ENCODE measurements around the gene P3H4.

Gene P3H4

GRCh38 chr17:41772218-41772585 is 39.5 kb downstream of the P3H4 start:
- peaks cover 34% of the 10 kb centered on the region for H3K36me3 ChIP-seq (ENCODE audit: control insufficient read depth, insufficient read depth, low read length)
- H3K27me3 ChIP-seq (ENCODE audit: control insufficient read depth, insufficient read depth, low read length): no peaks in the 10 kb centered on the region
- H3K4me3 ChIP-seq (ENCODE audit: low read depth, low read length): no peak overlapping the region
- peaks cover 13% of the 10 kb centered on the region for H3K4me1 ChIP-seq (ENCODE audit: control insufficient read depth, insufficient read depth, low read length)
- H3K9me3 ChIP-seq (ENCODE audit: control insufficient read depth, insufficient read depth, low read length): no peaks in the 10 kb centered on the region
- no peak overlapping the region for H3K9ac ChIP-seq (ENCODE audit: low read depth, low read length)

GRCh38 chr17:41771389-41772206 is 40.2 kb downstream of the P3H4 start:
- Histone ChIP-seq H3K9ac (ENCODE audit: low read depth, low read length) (no peak overlapping the region), H3K36me3 (ENCODE audit: control insufficient read depth, insufficient read depth, low read length) (peaks cover 38% of the 10 kb centered on the region), H3K27me3 (ENCODE audit: control insufficient read depth, insufficient read depth, low read length) (no peaks in the 10 kb centered on the region), H3K9me3 (ENCODE audit: control insufficient read depth, insufficient read depth, low read length) (no peaks in the 10 kb centered on the region), H3K4me1 (ENCODE audit: control insufficient read depth, insufficient read depth, low read length) (peaks cover 13% of the 10 kb centered on the region), H3K4me3 (ENCODE audit: low read depth, low read length) (no peak overlapping the region)

- peaks cover 13% of the 10 kb centered on the region for H3K4me1 ChIP-seq (ENCODE audit: control insufficient read depth, insufficient read depth, low read length)
- no peak overlapping the region for H3K9ac ChIP-seq (ENCODE audit: low read depth, low read length)
- no peaks in the 10 kb centered on the region for H3K9me3 ChIP-seq (ENCODE audit: control insufficient read depth, insufficient read depth, low read length)
- H3K27me3 ChIP-seq (ENCODE audit: control insufficient read depth, insufficient read depth, low read length): no peaks in the 10 kb centered on the region
- peaks cover 38% of the 10 kb centered on the region for H3K36me3 ChIP-seq (ENCODE audit: control insufficient read depth, insufficient read depth, low read length)
- no peak overlapping the region for H3K4me3 ChIP-seq (ENCODE audit: low read depth, low read length)
These were observed 41.8 kb downstream of the P3H4 start for GRCh38 chr17:41769985-41770384.

- Histone ChIP-seq H3K36me3 (ENCODE audit: control insufficient read depth, insufficient read depth, low read length) (peaks cover 44% of the 10 kb centered on the region), H3K4me1 (ENCODE audit: control insufficient read depth, insufficient read depth, low read length) (peaks cover 13% of the 10 kb centered on the region), H3K4me3 (ENCODE audit: low read depth, low read length) (no peak overlapping the region), H3K9me3 (ENCODE audit: control insufficient read depth, insufficient read depth, low read length) (no peaks in the 10 kb centered on the region), H3K9ac (ENCODE audit: low read depth, low read length) (no peak overlapping the region), H3K27me3 (ENCODE audit: control insufficient read depth, insufficient read depth, low read length) (no peaks in the 10 kb centered on the region)
These were observed 42.3 kb downstream of the P3H4 start for GRCh38 chr17:41769346-41769862.

- Histone ChIP-seq H3K36me3 (ENCODE audit: control insufficient read depth, insufficient read depth, low read length) (peaks cover 44% of the 10 kb centered on the region), H3K4me3 (ENCODE audit: low read depth, low read length) (no peak overlapping the region), H3K27me3 (ENCODE audit: control insufficient read depth, insufficient read depth, low read length) (no peaks in the 10 kb centered on the region)
These were observed 43.0 kb downstream of the P3H4 start for GRCh38 chr17:41768682-41769288.

DNA sequence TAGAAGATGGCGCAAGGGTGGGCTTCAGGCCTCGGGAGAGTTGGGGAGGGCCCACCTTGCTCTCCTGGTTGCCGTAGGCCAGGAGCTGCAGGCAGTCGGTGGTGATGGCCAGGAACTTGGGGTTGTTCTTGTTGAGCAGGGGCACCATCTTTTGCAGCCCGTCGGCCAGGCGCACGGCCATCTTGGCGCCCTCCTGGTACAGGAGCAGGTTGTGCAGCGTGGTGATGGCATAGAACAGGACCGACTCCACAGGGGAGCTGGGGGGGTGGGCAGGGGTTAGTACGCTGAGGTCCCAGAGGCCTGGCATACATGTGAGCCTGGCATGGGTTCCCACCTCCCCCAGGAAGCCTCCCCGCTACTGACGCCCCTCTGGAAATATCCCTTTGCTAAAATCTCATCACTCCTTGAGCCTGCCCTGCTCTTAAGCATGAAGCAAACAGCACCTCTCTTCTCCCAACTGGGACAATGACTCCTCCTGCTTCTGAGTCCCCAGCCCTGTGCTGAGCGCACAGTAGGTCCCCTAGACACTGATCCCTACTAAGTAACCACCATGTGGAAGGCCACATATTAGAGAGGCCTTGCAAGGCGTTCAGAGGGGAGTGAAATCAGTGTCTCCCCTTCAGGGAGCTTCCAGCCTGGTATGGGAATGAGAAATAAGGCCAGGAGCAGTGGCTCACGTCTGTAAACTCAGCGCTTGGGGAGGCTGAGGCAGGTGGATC is 44.3 kb downstream of the P3H4 start:
- H3K9me3 ChIP-seq (ENCODE audit: control insufficient read depth, insufficient read depth, low read length): no peaks in the 10 kb centered on the region
- H3K27me3 ChIP-seq (ENCODE audit: control insufficient read depth, insufficient read depth, low read length): no peaks in the 10 kb centered on the region
- no peak overlapping the region for H3K9ac ChIP-seq (ENCODE audit: low read depth, low read length)
- H3K4me1 ChIP-seq (ENCODE audit: control insufficient read depth, insufficient read depth, low read length): peaks cover 5% of the 10 kb centered on the region
- H3K4me3 ChIP-seq (ENCODE audit: low read depth, low read length): no peak overlapping the region
- peaks cover 53% of the 10 kb centered on the region for H3K36me3 ChIP-seq (ENCODE audit: control insufficient read depth, insufficient read depth, low read length)

More at GRCh38 chr17:41768682-41769288, 43.0 kb downstream of the P3H4 start:
- Histone ChIP-seq H3K4me1 (ENCODE audit: control insufficient read depth, insufficient read depth, low read length) (peaks cover 12% of the 10 kb centered on the region), H3K9me3 (ENCODE audit: control insufficient read depth, insufficient read depth, low read length) (no peaks in the 10 kb centered on the region), H3K9ac (ENCODE audit: low read depth, low read length) (no peak overlapping the region)

DNA sequence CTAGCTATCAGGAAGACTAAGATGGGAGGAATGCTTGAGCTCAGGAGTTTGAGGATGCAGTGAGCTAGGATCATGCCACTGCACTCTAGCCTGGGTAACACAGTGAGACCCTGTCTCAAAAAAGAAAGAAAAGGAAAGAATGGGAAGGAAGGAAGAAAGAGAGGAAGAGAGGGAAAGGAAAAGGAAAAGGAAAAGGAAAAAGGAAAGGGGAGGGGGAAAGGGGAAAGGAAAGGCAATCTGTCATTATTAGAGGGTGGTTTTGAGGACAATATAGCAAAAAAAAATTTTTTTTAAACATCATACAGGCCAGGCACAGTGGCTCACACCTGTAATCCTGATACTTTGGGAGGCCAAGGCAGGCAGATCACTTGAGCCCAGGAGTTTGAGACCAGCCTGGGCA is 45.6 kb downstream of the P3H4 start:
- no peak overlapping the region for H3K4me3 ChIP-seq (ENCODE audit: low read depth, low read length)
- H3K36me3 ChIP-seq (ENCODE audit: control insufficient read depth, insufficient read depth, low read length): peaks cover 55% of the 10 kb centered on the region

GRCh38 chr17:41763327-41763726 is 48.4 kb downstream of the P3H4 start:
- peaks cover 52% of the 10 kb centered on the region for H3K36me3 ChIP-seq (ENCODE audit: control insufficient read depth, insufficient read depth, low read length)
- no peaks in the 10 kb centered on the region for H3K4me1 ChIP-seq (ENCODE audit: control insufficient read depth, insufficient read depth, low read length)
- no peak overlapping the region for H3K9ac ChIP-seq (ENCODE audit: low read depth, low read length)
- no peak overlapping the region for H3K4me3 ChIP-seq (ENCODE audit: low read depth, low read length)
- H3K27me3 ChIP-seq (ENCODE audit: control insufficient read depth, insufficient read depth, low read length): no peaks in the 10 kb centered on the region
- H3K9me3 ChIP-seq (ENCODE audit: control insufficient read depth, insufficient read depth, low read length): no peaks in the 10 kb centered on the region

More for the DNA sequence above, 45.6 kb downstream of the P3H4 start:
- H3K27me3 ChIP-seq (ENCODE audit: control insufficient read depth, insufficient read depth, low read length): no peaks in the 10 kb centered on the region
- no peaks in the 10 kb centered on the region for H3K4me1 ChIP-seq (ENCODE audit: control insufficient read depth, insufficient read depth, low read length)
- H3K9ac ChIP-seq (ENCODE audit: low read depth, low read length): no peak overlapping the region
- H3K9me3 ChIP-seq (ENCODE audit: control insufficient read depth, insufficient read depth, low read length): no peaks in the 10 kb centered on the region

GRCh38 chr17:41762841-41763240 is 48.9 kb downstream of the P3H4 start:
- no peaks in the 10 kb centered on the region for H3K9me3 ChIP-seq (ENCODE audit: control insufficient read depth, insufficient read depth, low read length)
- no peaks in the 10 kb centered on the region for H3K4me1 ChIP-seq (ENCODE audit: control insufficient read depth, insufficient read depth, low read length)
- no peaks in the 10 kb centered on the region for H3K27me3 ChIP-seq (ENCODE audit: control insufficient read depth, insufficient read depth, low read length)
- no peak overlapping the region for H3K4me3 ChIP-seq (ENCODE audit: low read depth, low read length)
- peaks cover 57% of the 10 kb centered on the region for H3K36me3 ChIP-seq (ENCODE audit: control insufficient read depth, insufficient read depth, low read length)
- no peak overlapping the region for H3K9ac ChIP-seq (ENCODE audit: low read depth, low read length)

DNA sequence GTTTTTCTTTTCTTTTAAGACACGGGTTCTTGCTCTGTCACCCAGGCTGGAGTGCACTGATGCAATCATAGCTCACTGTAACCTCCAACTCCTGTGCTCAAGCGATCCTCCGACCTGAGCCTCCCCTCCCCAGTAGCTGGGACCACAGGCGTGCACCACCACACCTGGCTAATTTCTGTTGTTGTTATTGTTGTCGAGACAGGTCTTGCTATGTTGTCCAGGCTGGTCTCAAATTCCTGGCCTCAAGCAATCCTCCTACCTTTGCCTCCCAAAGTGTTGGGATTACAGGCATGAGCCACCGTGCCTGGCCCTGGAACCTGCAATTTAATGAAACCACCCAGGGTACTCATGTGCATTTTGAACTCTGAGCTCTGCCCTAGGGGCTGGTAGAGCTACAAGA is 49.4 kb downstream of the P3H4 start:
- no peaks in the 10 kb centered on the region for H3K4me1 ChIP-seq (ENCODE audit: control insufficient read depth, insufficient read depth, low read length)
- H3K4me3 ChIP-seq (ENCODE audit: low read depth, low read length): no peak overlapping the region
- no peaks in the 10 kb centered on the region for H3K27me3 ChIP-seq (ENCODE audit: control insufficient read depth, insufficient read depth, low read length)
- H3K9me3 ChIP-seq (ENCODE audit: control insufficient read depth, insufficient read depth, low read length): no peaks in the 10 kb centered on the region
- no peak overlapping the region for H3K9ac ChIP-seq (ENCODE audit: low read depth, low read length)
- peaks cover 56% of the 10 kb centered on the region for H3K36me3 ChIP-seq (ENCODE audit: control insufficient read depth, insufficient read depth, low read length)

- Histone ChIP-seq H3K27me3 (ENCODE audit: control insufficient read depth, insufficient read depth, low read length) (no peaks in the 10 kb centered on the region), H3K9ac (ENCODE audit: low read depth, low read length) (no peak overlapping the region), H3K36me3 (ENCODE audit: control insufficient read depth, insufficient read depth, low read length) (peaks cover 56% of the 10 kb centered on the region), H3K4me3 (ENCODE audit: low read depth, low read length) (no peak overlapping the region), H3K4me1 (ENCODE audit: control insufficient read depth, insufficient read depth, low read length) (no peaks in the 10 kb centered on the region), H3K9me3 (ENCODE audit: control insufficient read depth, insufficient read depth, low read length) (no peaks in the 10 kb centered on the region)
These were observed 50.9 kb downstream of the P3H4 start for GRCh38 chr17:41760878-41761277.
